Vagina (tissue), 2 donors: ENCODE measurements around the gene COL27A1. TPM values are rescaled to one million over a fixed set of nuclear protein-coding genes. Genes with fewer than 3 reads are reported as not detected.
A peak's percentile ranks its signal among the peaks of the same experiment; 100 is the strongest.

ENCODE experiments used
- DNase-seq, 2 donors: peaks; one replicate each; pipeline ENCODE4 v3.0.0-alpha.2; 2017; ENCODE audit errors: extremely low spot score in 2 of 2
- H3K27ac ChIP-seq: fragments of 200-600 bp; sonication (generic); one replicate; pipeline ENCODE4 v1.5.1; 2019
- H3K27me3 ChIP-seq: fragments of 200-600 bp; sonication (generic); one replicate; pipeline ENCODE4 v1.5.1; 2019
- H3K36me3 ChIP-seq, 2 donors: fragments of 200-600 bp; sonication (generic); one replicate each; pipeline ENCODE4 v1.5.1; 2017 to 2019
- H3K4me1 ChIP-seq: fragments of 200-600 bp; sonication (generic); one replicate; pipeline ENCODE4 v1.5.1; 2019
- H3K4me3 ChIP-seq, 2 donors: fragments of 200-600 bp; sonication (generic); 1 replicate in 1 of 2; 2 replicates in 1 of 2; pipeline ENCODE4 v1.5.1; 2016 to 2019
- H3K9me3 ChIP-seq: fragments of 200-600 bp; sonication (generic); one replicate; pipeline ENCODE4 v1.5.1; 2019
- POLR2A ChIP-seq, 2 donors: fragments of 450-650 bp; IDR thresholded peaks; one replicate each; pipeline ENCODE4 v1.6.1; 2017; ENCODE audit warnings: antibody characterized with exemption in 2 of 2, mild to moderate bottlenecking in 2 of 2, moderate library complexity in 2 of 2
- POLR2AphosphoS5 ChIP-seq, 2 donors: sonication (generic); formaldehyde crosslinking; IDR thresholded peaks; one replicate each; pipeline ENCODE4 v1.9.0; 2017; ENCODE audit warnings: antibody characterized with exemption in 2 of 2, mild to moderate bottlenecking in 2 of 2, low read depth in 1 of 2; ENCODE audit not compliant: insufficient read depth in 1 of 2
- intact Hi-C: fragments of 100-400 bp; cut with DNase I; formaldehyde crosslinking; loops from one replicate; pipeline ENCODE4 v1.15.1; 2023
- total RNA-seq: library from RNA; depleted of rRNA; stranded (reverse); fragments of >200 nt; gene quantifications from one replicate; pipeline ENCODE4 v1.2.3, GENCODE V29; 2016
- TF ChIP-seq, protein P1 (sequence below), 3 experiments: fragments of 450-650 bp in 2 of 3; fragments of 200-600 bp in 1 of 3; sonication (generic) in 1 of 3; IDR thresholded peaks; one replicate each; pipeline ENCODE4 v1.5.1; 2017 to 2019; ENCODE audit warnings: antibody characterized with exemption in 3 of 3, mild to moderate bottlenecking in 2 of 3, moderate library complexity in 2 of 3

COL27A1 gene
- total RNA-seq, 1 donor from 2014 or later, result 17.2 TPM

DNA sequence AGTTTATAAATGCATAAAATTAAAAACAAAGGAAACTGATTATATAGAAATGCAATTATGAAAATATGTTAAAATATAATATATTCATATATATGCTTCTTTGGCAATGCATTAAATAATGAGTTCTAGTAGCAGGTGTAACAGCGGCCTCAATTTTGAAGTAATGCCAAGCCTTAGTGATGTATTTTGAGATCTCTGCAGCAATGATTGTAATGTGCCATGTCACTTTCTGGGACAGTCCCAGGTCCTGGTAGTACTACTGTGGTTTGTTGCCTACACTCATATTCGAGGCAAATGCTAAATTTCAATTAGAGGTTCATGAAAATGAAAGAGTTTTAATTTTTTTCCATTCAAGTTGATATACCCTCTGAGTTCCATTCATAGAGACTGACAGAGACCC lies 91.7 kb downstream of the COL27A1 start:
- Histone ChIP-seq H3K9me3 (no peaks in the 10 kb centered on the region), H3K27me3 (no peaks in the 10 kb centered on the region), H3K4me3 (no peak overlapping the region), H3K36me3 (no peaks in the 10 kb centered on the region), H3K27ac (no peak overlapping the region), H3K4me1 (peaks cover 30% of the 10 kb centered on the region)
- DNase-seq, result no peak
- intact Hi-C loops, result no loop called here
- TF ChIP-seq, protein P1, sequence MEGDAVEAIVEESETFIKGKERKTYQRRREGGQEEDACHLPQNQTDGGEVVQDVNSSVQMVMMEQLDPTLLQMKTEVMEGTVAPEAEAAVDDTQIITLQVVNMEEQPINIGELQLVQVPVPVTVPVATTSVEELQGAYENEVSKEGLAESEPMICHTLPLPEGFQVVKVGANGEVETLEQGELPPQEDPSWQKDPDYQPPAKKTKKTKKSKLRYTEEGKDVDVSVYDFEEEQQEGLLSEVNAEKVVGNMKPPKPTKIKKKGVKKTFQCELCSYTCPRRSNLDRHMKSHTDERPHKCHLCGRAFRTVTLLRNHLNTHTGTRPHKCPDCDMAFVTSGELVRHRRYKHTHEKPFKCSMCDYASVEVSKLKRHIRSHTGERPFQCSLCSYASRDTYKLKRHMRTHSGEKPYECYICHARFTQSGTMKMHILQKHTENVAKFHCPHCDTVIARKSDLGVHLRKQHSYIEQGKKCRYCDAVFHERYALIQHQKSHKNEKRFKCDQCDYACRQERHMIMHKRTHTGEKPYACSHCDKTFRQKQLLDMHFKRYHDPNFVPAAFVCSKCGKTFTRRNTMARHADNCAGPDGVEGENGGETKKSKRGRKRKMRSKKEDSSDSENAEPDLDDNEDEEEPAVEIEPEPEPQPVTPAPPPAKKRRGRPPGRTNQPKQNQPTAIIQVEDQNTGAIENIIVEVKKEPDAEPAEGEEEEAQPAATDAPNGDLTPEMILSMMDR (IDR thresholded peaks at IDR 0.05), result no peak
- no peak for TF ChIP-seq POLR2A (IDR thresholded peaks at IDR 0.05)
- no peak for TF ChIP-seq POLR2AphosphoS5 (IDR thresholded peaks at IDR 0.05; ENCODE audit: insufficient read depth in 1 of 2, low read depth in 1 of 2)

DNA sequence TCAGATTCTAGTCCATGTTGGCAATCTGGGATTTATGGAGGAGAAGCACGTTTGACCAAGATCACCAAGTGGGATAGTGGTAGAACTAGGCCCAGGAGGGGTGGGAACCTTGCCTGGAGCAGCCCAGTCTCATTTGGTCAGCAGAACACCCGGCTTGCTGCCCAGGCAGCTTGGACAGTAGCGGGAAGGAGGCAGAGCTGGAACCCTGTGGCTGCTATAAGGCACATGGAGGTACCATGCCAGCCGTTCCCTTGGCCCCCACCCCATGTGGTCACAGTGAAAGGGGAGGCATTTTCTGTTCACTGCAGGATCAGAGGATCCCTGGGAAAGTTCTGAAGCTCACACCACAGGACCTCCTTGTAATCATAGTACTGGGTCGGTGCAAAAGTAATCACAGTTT lies 92.2 kb downstream of the COL27A1 start:
- H3K4me3 ChIP-seq, result no peak overlapping the region
- H3K27ac ChIP-seq, result peak overlapping the region; percentile 47
- intact Hi-C loops, result no loop called here
- no peaks in the 10 kb centered on the region for H3K36me3 ChIP-seq
- no peaks in the 10 kb centered on the region for H3K9me3 ChIP-seq
- TF ChIP-seq, protein P1 (IDR thresholded peaks at IDR 0.05), result no peak
- TF ChIP-seq POLR2AphosphoS5 (IDR thresholded peaks at IDR 0.05; ENCODE audit: insufficient read depth in 1 of 2, low read depth in 1 of 2) (no peak), POLR2A (IDR thresholded peaks at IDR 0.05) (no peak)
- DNase-seq, result no peak
- no peaks in the 10 kb centered on the region for H3K27me3 ChIP-seq
- H3K4me1 ChIP-seq, result peaks cover 30% of the 10 kb centered on the region

DNA sequence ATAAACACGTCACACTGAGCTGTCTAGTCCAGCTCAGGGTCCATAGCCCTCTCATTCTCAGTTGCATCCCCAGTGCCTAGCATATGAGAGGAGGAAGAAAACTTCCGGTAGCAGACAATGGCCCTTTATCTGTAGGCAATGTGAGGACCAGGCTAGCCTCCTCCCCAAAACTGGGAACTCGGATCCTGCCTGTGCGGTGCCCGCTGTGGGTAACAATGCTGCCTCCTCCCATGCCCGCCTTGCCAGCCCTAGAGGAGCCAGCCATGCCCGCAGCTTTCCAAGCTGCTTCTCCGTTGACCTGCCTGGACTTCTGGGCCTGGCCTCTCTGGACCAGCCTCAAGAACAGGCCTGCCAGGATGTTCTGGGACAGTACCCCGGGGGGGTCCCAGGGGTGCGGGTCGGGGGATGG lies 93.0 kb downstream of the COL27A1 start:
- Histone ChIP-seq H3K4me3 (no peak overlapping the region), H3K9me3 (no peaks in the 10 kb centered on the region), H3K4me1 (peaks cover 30% of the 10 kb centered on the region), H3K27me3 (no peaks in the 10 kb centered on the region), H3K27ac (peak overlapping the region; percentile 47), H3K36me3 (no peaks in the 10 kb centered on the region)
- TF ChIP-seq, protein P1 (IDR thresholded peaks at IDR 0.05), result no peak
- peak in 1 of 2 donors; percentile 17 for TF ChIP-seq POLR2AphosphoS5 (IDR thresholded peaks at IDR 0.05; ENCODE audit: insufficient read depth in 1 of 2, low read depth in 1 of 2)
- DNase-seq, result no peak
- intact Hi-C loops, result no loop called here

DNA sequence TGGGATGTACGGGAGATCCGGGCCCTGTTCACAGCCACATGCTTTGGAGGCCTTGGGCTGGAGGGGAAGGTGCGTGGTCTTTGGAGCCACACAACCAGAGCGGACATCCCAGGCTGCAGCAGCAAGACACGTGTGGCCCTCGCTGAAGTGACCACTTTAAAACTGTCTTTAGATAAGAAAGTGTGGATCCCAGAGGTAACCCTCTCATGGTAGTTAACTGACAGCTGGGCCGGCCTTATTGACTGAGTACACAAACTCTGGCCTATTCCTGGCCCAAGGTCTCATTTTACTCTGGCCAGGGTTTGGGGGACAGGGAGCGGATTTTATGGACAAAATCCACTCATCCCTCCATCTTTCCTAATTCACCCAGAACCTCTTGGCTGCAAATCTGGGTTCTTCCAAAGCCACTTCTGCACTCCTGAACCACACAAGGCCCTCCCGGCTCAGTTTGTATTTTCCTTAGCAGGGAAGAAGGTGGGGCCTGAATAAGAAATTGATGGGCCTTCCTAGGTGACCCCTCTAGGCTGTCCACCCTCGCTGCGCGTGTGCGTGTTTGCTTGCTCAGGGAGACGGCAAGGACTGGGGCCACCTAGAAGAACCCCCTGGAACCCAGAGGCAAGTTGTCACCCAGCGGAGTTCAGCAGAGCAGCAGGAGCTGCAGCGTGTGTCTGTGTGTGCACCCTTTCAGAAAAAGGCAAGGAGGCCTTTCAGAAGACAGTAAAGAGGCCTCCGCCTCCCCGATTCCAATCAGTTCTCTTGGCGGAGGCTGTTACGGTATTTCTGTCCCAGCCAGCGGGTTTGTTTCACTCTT lies 94.3 kb downstream of the COL27A1 start:
- Histone ChIP-seq H3K27me3 (no peaks in the 10 kb centered on the region), H3K36me3 (no peaks in the 10 kb centered on the region), H3K4me1 (peaks cover 30% of the 10 kb centered on the region), H3K9me3 (no peaks in the 10 kb centered on the region), H3K27ac (peak overlapping the region; percentile 69), H3K4me3 (peak overlapping the region in 1 of 2 donors; percentile 3)
- intact Hi-C loops, result no loop called here
- TF ChIP-seq, protein P1 (IDR thresholded peaks at IDR 0.05), result no peak
- TF ChIP-seq POLR2A (IDR thresholded peaks at IDR 0.05) (no peak), POLR2AphosphoS5 (IDR thresholded peaks at IDR 0.05; ENCODE audit: insufficient read depth in 1 of 2, low read depth in 1 of 2) (no peak)
- DNase-seq, result no peak

DNA sequence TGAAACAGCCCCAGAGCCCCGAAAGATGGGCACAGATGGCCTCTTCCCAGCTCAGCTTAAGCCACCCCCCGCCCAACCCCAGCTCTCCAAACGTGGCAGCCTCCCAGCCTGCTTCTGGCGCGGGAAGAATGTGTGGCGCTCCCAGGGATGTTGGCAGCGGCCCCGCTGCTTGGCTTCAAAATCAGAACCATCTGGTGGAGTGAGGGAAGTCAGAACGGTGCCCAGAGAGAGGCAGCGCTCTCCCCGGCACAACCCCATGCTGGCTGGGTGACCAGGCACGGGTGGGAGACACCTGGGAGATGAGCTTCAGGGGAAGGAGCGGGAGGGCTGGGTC lies 94.9 kb downstream of the COL27A1 start:
- intact Hi-C loops, result no loop called here

More for the DNA sequence above, 94.9 kb downstream of the COL27A1 start:
- peak overlapping the region in 1 of 2 donors; percentile 3 for H3K4me3 ChIP-seq
- no peaks in the 10 kb centered on the region for H3K9me3 ChIP-seq
- H3K4me1 ChIP-seq, result peaks cover 30% of the 10 kb centered on the region
- TF ChIP-seq POLR2AphosphoS5 (IDR thresholded peaks at IDR 0.05; ENCODE audit: insufficient read depth in 1 of 2, low read depth in 1 of 2) (peak in 1 of 2 donors; percentile 71), POLR2A (IDR thresholded peaks at IDR 0.05) (no peak)
- no peak for DNase-seq
- no peaks in the 10 kb centered on the region for H3K27me3 ChIP-seq
- peak overlapping the region; percentile 69 for H3K27ac ChIP-seq
- H3K36me3 ChIP-seq, result no peaks in the 10 kb centered on the region
